Testis (tissue), 3 donors: ENCODE data around the gene FOSL1. TPM values are rescaled to one million over a fixed set of nuclear protein-coding genes. Genes with fewer than 3 reads are reported as not detected.

Experiments used
- DNase-seq: peaks from one replicate; pipeline ENCODE4 v3.0.0-alpha.2; 2019
- H3K27ac ChIP-seq, 2 donors: fragments of 200-600 bp; sonication (generic); one replicate each; pipeline ENCODE4 v1.5.1; 2019
- H3K27me3 ChIP-seq: fragments of 200-600 bp; sonication (generic); one replicate; pipeline ENCODE4 v1.5.1; 2019
- H3K36me3 ChIP-seq: fragments of 200-600 bp; sonication (generic); one replicate; pipeline ENCODE4 v1.5.1; 2017; ENCODE audit warnings: low read depth; ENCODE audit errors: missing control alignments
- H3K4me1 ChIP-seq: fragments of 200-600 bp; sonication (generic); one replicate; pipeline ENCODE4 v1.5.1; 2019
- H3K4me3 ChIP-seq, 2 donors: fragments of 200-600 bp; sonication (generic); one replicate each; pipeline ENCODE4 v1.5.1; 2017 to 2019
- H3K9me3 ChIP-seq: fragments of 200-600 bp; sonication (generic); one replicate; pipeline ENCODE4 v1.5.1; 2017
- POLR2A ChIP-seq: fragments of 450-650 bp; IDR thresholded peaks from one replicate; pipeline ENCODE4 v1.6.1; 2017; ENCODE audit warnings: antibody characterized with exemption, mild to moderate bottlenecking, moderate library complexity
- WGBS, 2 donors: methylation state at CpG; one replicate each; pipeline ENCODE4 v1.1.5; 2018; 5-methylcytosine and 5-hydroxymethylcytosine counted together
- intact Hi-C: fragments of 100-400 bp; cut with DNase I; formaldehyde crosslinking; loops from one replicate; pipeline ENCODE4 v1.15.1; 2023; ENCODE audit warnings: low total_unique reads
- polyA plus RNA-seq: library from polyadenylated mRNA; stranded (reverse); fragments of 350-450 nt; fragmentation: Illumina TruSeq; extraction: RNeasy Lipid Tissue Mini Kit (QIAGEN cat#74804); gene quantifications from one replicate; pipeline ENCODE4 v1.2.3, GENCODE V29; 2014; ENCODE audit warnings: low read depth, low replicate concordance; ENCODE audit not compliant: insufficient read depth
- total RNA-seq, 2 donors: library from RNA; depleted of rRNA; stranded (reverse); fragments of >200 nt; gene quantifications; one replicate each; pipeline ENCODE4 v1.2.3, GENCODE V29; 2016
- TF ChIP-seq, protein P1 (sequence below), 3 experiments: fragments of 450-650 bp in 2 of 3; fragments of 200-600 bp in 1 of 3; sonication (generic) in 1 of 3; IDR thresholded peaks; one replicate each; pipeline ENCODE4 v1.5.1; 2016 to 2019; ENCODE audit warnings: antibody characterized with exemption in 3 of 3, mild to moderate bottlenecking in 2 of 3, moderate library complexity in 1 of 3

Gene FOSL1
- total and polyA plus RNA-seq, 3 donors from 2014 or later, result 1.7 to 2.0 (median 1.7) TPM

DNA sequence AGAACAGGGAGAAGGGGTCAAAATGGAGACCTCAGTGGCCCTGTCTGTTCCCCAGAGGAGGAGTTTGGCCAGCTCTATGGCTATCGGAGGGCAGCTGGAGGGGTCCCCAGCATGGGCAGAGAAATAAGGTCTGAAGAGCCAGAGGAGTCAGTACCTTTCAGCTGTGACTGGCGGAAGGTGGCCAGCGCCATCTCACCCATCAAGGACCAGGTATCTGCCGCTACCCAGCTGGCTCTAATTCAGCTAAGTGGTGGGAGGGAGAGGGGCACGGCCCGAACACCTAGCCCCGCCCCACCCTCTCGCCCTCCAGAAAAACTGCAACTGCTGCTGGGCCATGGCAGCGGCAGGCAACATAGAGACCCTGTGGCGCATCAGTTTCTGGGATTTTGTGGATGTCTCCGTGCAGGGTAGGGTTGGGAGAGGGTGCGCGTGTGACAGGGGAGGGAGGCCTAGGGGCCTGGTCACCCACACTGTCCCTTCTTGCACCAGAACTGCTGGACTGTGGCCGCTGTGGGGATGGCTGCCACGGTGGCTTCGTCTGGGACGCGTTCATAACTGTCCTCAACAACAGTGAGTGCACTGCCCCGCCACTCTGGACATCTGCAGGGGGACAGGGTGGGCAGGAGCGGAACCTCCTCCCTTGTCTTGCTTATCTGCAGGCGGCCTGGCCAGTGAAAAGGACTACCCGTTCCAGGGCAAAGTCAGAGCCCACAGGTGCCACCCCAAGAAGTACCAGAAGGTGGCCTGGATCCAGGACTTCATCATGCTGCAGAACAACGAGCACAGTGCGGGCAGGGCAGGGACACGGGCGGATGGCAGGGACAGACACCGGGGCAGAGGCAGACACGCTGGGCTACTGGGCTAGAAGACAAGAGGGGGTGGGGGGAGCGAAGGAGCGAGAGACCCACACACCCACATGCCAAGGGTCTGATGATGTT, 17.8 kb downstream of the FOSL1 start:
- intact Hi-C loops, result loop anchor here (10.0 kb wide), 1 partner anchor 102 kb away; no protein-coding TSS in a partner anchor
- H3K27me3 ChIP-seq, result no peaks in the 10 kb centered on the region
- H3K36me3 ChIP-seq, result no peaks in the 10 kb centered on the region
- TF ChIP-seq, protein P1, sequence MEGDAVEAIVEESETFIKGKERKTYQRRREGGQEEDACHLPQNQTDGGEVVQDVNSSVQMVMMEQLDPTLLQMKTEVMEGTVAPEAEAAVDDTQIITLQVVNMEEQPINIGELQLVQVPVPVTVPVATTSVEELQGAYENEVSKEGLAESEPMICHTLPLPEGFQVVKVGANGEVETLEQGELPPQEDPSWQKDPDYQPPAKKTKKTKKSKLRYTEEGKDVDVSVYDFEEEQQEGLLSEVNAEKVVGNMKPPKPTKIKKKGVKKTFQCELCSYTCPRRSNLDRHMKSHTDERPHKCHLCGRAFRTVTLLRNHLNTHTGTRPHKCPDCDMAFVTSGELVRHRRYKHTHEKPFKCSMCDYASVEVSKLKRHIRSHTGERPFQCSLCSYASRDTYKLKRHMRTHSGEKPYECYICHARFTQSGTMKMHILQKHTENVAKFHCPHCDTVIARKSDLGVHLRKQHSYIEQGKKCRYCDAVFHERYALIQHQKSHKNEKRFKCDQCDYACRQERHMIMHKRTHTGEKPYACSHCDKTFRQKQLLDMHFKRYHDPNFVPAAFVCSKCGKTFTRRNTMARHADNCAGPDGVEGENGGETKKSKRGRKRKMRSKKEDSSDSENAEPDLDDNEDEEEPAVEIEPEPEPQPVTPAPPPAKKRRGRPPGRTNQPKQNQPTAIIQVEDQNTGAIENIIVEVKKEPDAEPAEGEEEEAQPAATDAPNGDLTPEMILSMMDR (IDR thresholded peaks at IDR 0.05), result no peak
- no peak for TF ChIP-seq POLR2A
- no peak overlapping the region for H3K4me3 ChIP-seq
- 84 to 85% methylated on average over 16 to 30 of the region's 30 CpGs for WGBS, 2 donors
- H3K4me1 ChIP-seq, result peaks cover 5% of the 10 kb centered on the region
- no peaks in the 10 kb centered on the region for H3K9me3 ChIP-seq
- no peak for DNase-seq
- H3K27ac ChIP-seq, result no peak overlapping the region

DNA sequence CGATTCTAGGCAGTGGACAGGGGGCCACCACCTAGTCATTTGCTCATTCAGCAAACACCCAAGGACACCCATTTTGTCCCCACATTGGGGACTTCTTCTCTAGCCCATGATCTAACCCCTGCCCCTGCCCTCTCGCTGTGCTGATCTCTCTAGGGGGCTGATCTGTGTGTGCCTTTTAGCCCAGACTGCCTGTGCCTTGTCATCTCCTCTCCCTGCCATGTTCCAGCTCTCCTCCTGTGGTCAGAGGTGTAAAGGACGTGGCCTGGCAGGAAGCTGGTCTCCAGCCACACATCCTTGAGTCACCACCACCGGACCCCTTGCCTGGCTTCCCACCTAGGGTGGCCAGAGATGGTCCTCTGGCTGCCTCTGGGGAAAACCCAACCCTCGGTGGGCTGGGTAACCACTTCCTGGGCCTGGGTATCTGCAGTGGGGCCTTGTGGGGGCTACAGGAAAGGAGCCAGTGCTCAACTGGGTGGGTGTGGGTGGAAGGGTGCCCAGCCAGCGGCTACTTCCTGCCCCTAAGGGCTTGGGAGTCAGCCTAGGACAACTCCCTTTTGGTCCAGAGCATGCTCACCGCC, 19.3 kb downstream of the FOSL1 start:
- no peaks in the 10 kb centered on the region for H3K4me1 ChIP-seq
- WGBS, 2 donors, result 71 to 87% methylated on average over 5 to 7 of the region's 7 CpGs
- no peaks in the 10 kb centered on the region for H3K36me3 ChIP-seq
- H3K4me3 ChIP-seq, result no peak overlapping the region
- H3K27ac ChIP-seq, result no peak overlapping the region
- intact Hi-C loops, result loop anchor here (10.0 kb wide), 1 partner anchor 104 kb away; no protein-coding TSS in a partner anchor
- no peaks in the 10 kb centered on the region for H3K9me3 ChIP-seq
- DNase-seq, result no peak
- TF ChIP-seq, protein P1 (IDR thresholded peaks at IDR 0.05), result no peak
- no peak for TF ChIP-seq POLR2A
- H3K27me3 ChIP-seq, result no peaks in the 10 kb centered on the region

DNA sequence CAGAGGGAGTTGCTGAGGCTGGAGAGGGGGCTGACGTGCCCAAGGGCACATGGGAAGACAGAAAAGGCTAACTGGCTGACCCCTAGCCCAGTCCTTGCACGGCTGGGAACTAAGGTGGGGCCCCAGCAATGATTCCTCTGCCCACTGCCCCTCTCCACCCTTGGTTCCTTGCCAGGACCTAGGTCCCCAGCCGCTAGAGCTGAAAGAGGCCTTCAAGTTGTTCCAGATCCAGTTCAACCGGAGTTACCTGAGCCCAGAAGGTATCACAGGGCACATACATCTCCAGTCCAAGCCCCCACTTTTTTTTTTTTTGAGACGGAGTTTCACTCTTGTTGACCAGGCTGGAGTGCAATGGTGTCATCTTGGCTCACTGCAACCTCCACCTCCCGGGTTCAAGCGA, 20.2 kb downstream of the FOSL1 start:
- H3K36me3 ChIP-seq, result no peaks in the 10 kb centered on the region
- intact Hi-C loops, result loop anchor here (10.0 kb wide), 1 partner anchor 105 kb away; no protein-coding TSS in a partner anchor
- no peak overlapping the region for H3K4me3 ChIP-seq
- H3K9me3 ChIP-seq, result no peaks in the 10 kb centered on the region
- H3K27me3 ChIP-seq, result no peaks in the 10 kb centered on the region
- no peaks in the 10 kb centered on the region for H3K4me1 ChIP-seq
- TF ChIP-seq POLR2A, result no peak
- TF ChIP-seq, protein P1 (IDR thresholded peaks at IDR 0.05), result no peak
- no peak for DNase-seq
- no peak overlapping the region for H3K27ac ChIP-seq
- 82 to 83% methylated on average over 7 of the region's 7 CpGs for WGBS, 2 donors

DNA sequence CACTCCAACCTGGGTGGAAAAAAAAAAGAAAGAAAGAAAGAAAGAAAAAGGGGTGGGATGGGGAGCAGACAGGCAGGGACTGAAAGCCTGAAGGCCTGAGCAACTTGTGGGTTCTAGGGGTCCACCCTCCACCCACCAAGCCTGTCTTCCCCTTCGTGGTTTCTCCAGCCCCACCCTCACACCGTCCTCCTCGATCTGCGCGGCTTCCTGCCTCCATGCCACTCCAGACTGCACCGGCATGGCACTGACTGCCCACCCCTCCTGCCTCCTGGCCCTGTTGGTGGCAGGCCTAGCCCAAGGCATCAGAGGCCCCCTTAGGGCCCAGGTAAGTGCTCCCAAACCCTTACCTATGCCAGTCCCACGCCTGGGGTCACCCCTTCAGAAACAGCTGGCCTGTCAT, 20.6 kb downstream of the FOSL1 start, which contains the start of gene CTSW:
Gene CTSW (plus strand): TSS at position 221 of the 400 bp plus-strand sequence. CDS start 18 bp downstream, at position 239.
- DNase-seq, result no peak
- TF ChIP-seq, protein P1 (IDR thresholded peaks at IDR 0.05), result no peak
- no peak for TF ChIP-seq POLR2A
- Histone ChIP-seq H3K4me1 (no peaks in the 10 kb centered on the region), H3K36me3 (no peaks in the 10 kb centered on the region), H3K27me3 (no peaks in the 10 kb centered on the region), H3K4me3 (no peak within 1 kb of the TSS), H3K27ac (no peak within 1 kb of the TSS), H3K9me3 (no peaks in the 10 kb centered on the region)
- intact Hi-C loops, result loop anchor here (10.0 kb wide), 1 partner anchor 105 kb away; no protein-coding TSS in a partner anchor
- 60 to 80% methylated on average over 7 of the region's 7 CpGs for WGBS, 2 donors
